Caco-2 (cell line): Measurements from ENCODE around the gene AP2A2. TPM values are rescaled to one million over a fixed set of nuclear protein-coding genes. Genes with fewer than 3 reads are reported as not detected.

Experiments
- BruUV-seq: library from RNA; stranded (reverse); fragments of 400-500 nt; replicated peaks from 2 replicates; lab custom pipeline; 2021; lab: Mats Ljungman, UMichigan
- CTCF ChIA-PET: fragments of 300-600 bp; sonication (Branson Sonifier 250); formaldehyde crosslinking; loops from one replicate; lab custom pipeline; 2022; ENCODE audit warnings: antibody characterized with exemption; lab: Charles Lee
- POLR2A ChIA-PET: fragments of 300-600 bp; sonication (Branson Sonifier 250); formaldehyde crosslinking; loops from one replicate; lab custom pipeline; 2022; ENCODE audit warnings: antibody characterized with exemption; lab: Charles Lee
- DNase-seq, 2 experiments: peaks; one replicate each; pipeline versions ENCODE4 v3.0.0 to v3.0.0-alpha.2; 2020 to 2022
- H3K27me3 ChIP-seq: replicated peaks from 2 replicates; pipeline ENCODE4 v1.6.0; 2011; ENCODE audit warnings: low read length; ENCODE audit not compliant: control insufficient read depth, insufficient read depth
- H3K36me3 ChIP-seq: 2 replicates; pipeline ENCODE4 v1.5.1; 2011; ENCODE audit warnings: low read length; ENCODE audit not compliant: control insufficient read depth, insufficient read depth
- H3K4me1 ChIP-seq: fragments of 250-450 bp; sonication (Bioruptor Pico); 2 replicates; pipeline ENCODE4 v1.5.1; 2020; ENCODE audit warnings: mild to moderate bottlenecking
- H3K4me3 ChIP-seq: 2 replicates; pipeline ENCODE4 v1.5.1; 2011; ENCODE audit warnings: low read depth, mild to moderate bottlenecking, control low read depth, low read length
- H3K9me3 ChIP-seq: fragments of 250-450 bp; sonication (Bioruptor Pico); 2 replicates; pipeline ENCODE4 v1.5.1; 2020; ENCODE audit warnings: mild to moderate bottlenecking, moderate library complexity
- H3K27ac Mint-ChIP-seq: one replicate; pipeline ENCODE4 v1.8.0; 2022; ENCODE audit warnings: mixed read lengths; ENCODE audit not compliant: unreplicated experiment
- H3K27me3 Mint-ChIP-seq: one replicate; pipeline ENCODE4 v1.8.0; 2022; ENCODE audit warnings: mixed read lengths; ENCODE audit not compliant: insufficient read depth, unreplicated experiment
- H3K36me3 Mint-ChIP-seq: one replicate; pipeline ENCODE4 v1.8.0; 2022; ENCODE audit warnings: mild to moderate bottlenecking, mixed read lengths; ENCODE audit not compliant: insufficient read depth, unreplicated experiment
- H3K4me1 Mint-ChIP-seq: one replicate; pipeline ENCODE4 v1.8.0; 2022; ENCODE audit warnings: low read depth, mixed read lengths; ENCODE audit not compliant: unreplicated experiment
- H3K4me3 Mint-ChIP-seq: one replicate; pipeline ENCODE4 v1.8.0; 2022; ENCODE audit warnings: mild to moderate bottlenecking, moderate library complexity, mixed read lengths; ENCODE audit not compliant: unreplicated experiment
- H3K9me3 Mint-ChIP-seq: one replicate; pipeline ENCODE4 v1.8.0; 2022; ENCODE audit warnings: mixed read lengths; ENCODE audit not compliant: unreplicated experiment
- intact Hi-C: fragments of 100-400 bp; cut with micrococcal nuclease; formaldehyde crosslinking; loops from one replicate; pipeline ENCODE4 v1.10.0; 2022; ENCODE audit not compliant: unreplicated experiment
- total RNA-seq: library from RNA; stranded (reverse); gene quantifications from 2 replicates; pipeline ENCODE4 v1.2.3, GENCODE V29; 2022
- TF ChIP-seq, protein P1 (sequence below), 2 experiments: fragments of 200-600 bp in 1 of 2; IDR thresholded peaks; 1 replicate in 1 of 2; 2 replicates in 1 of 2; pipeline versions ENCODE4 v1.5.1 to v1.8.0; 2011 to 2022; ENCODE audit warnings: antibody characterized with exemption in 1 of 2, control low read depth in 1 of 2, inconsistent platforms in 1 of 2, low read depth in 1 of 2, low read length in 1 of 2, mild to moderate bottlenecking in 1 of 2, moderate library complexity in 1 of 2; ENCODE audit not compliant: insufficient read depth in 1 of 2, severe bottlenecking in 1 of 2, unreplicated experiment in 1 of 2

AP2A2 gene
- total RNA-seq, 1 experiment from 2014 or later: 130 TPM

DNA sequence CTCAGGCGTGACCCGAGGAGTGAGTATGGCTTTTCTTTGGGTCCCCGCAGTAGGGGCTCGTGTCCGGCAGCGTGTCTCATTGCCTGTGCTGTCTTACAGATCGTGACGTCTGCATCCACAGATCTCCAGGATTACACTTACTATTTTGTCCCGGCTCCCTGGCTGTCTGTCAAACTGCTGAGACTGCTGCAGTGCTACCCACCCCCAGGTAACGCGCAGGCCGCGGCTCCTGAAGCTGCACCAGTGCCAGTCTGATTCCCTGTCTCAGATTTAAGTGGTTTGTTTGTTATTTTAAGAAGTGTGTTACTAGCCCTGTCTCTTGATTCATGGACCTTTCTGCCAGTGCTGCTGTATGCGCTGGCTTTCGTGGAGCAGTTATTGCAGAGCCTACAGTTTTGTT is 58.9 kb downstream of the AP2A2 start:
- Histone ChIP-seq H3K27me3 (no peaks in the 10 kb centered on the region), H3K4me3 (no peak overlapping the region), H3K9me3 (no peaks in the 10 kb centered on the region), H3K4me1 (peaks cover 11% of the 10 kb centered on the region), H3K36me3 (peaks cover 4% of the 10 kb centered on the region)
- Mint-ChIP-seq H3K27me3 (no peaks in the 10 kb centered on the region), H3K4me1 (no peaks in the 10 kb centered on the region), H3K4me3 (no peak overlapping the region), H3K9me3 (no peaks in the 10 kb centered on the region), H3K36me3 (peaks cover 78% of the 10 kb centered on the region), H3K27ac (no peak overlapping the region)
- intact Hi-C loops: loop anchor here (10.0 kb wide), 1 partner anchor 60 kb away; no protein-coding TSS in a partner anchor
- ChIA-PET CTCF (no interaction called here), POLR2A (no interaction called here)
- BruUV-seq: no TSS peak
- no peak for DNase-seq
- TF ChIP-seq, protein P1, sequence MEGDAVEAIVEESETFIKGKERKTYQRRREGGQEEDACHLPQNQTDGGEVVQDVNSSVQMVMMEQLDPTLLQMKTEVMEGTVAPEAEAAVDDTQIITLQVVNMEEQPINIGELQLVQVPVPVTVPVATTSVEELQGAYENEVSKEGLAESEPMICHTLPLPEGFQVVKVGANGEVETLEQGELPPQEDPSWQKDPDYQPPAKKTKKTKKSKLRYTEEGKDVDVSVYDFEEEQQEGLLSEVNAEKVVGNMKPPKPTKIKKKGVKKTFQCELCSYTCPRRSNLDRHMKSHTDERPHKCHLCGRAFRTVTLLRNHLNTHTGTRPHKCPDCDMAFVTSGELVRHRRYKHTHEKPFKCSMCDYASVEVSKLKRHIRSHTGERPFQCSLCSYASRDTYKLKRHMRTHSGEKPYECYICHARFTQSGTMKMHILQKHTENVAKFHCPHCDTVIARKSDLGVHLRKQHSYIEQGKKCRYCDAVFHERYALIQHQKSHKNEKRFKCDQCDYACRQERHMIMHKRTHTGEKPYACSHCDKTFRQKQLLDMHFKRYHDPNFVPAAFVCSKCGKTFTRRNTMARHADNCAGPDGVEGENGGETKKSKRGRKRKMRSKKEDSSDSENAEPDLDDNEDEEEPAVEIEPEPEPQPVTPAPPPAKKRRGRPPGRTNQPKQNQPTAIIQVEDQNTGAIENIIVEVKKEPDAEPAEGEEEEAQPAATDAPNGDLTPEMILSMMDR (IDR thresholded peaks at IDR 0.05; ENCODE audit: insufficient read depth in 1 of 2, low read depth in 1 of 2, low read length in 1 of 2, severe bottlenecking in 1 of 2, unreplicated experiment in 1 of 2): no peak

DNA sequence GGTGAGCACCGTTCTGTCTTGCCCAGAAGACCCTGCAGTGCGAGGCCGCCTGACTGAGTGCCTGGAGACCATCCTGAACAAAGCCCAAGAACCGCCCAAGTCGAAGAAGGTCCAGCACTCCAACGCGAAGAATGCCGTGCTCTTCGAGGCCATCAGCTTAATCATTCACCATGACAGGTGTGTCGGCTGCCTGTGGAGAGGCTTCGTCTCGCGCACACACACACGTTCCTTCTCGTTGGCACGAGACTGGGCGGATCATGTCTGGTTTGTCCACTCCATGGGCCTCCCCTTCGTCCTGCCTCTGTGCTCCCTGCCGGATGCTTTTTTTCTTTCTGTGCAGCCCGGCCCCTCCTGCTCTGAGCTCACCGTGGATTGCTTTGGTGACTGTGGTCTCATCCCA is 59.7 kb downstream of the AP2A2 start:
- Histone ChIP-seq H3K27me3 (no peaks in the 10 kb centered on the region), H3K4me3 (no peak overlapping the region), H3K4me1 (peaks cover 11% of the 10 kb centered on the region), H3K9me3 (no peaks in the 10 kb centered on the region), H3K36me3 (peaks cover 4% of the 10 kb centered on the region)
- intact Hi-C loops: loop anchor here (10.0 kb wide), 1 partner anchor 59 kb away; no protein-coding TSS in a partner anchor
- H3K4me3 Mint-ChIP-seq: no peak overlapping the region
- TF ChIP-seq, protein P1 (IDR thresholded peaks at IDR 0.05; ENCODE audit: insufficient read depth in 1 of 2, low read depth in 1 of 2, low read length in 1 of 2, severe bottlenecking in 1 of 2, unreplicated experiment in 1 of 2): no peak
- DNase-seq: no peak
- H3K36me3 Mint-ChIP-seq: peaks cover 85% of the 10 kb centered on the region
- BruUV-seq: no TSS peak
- no peaks in the 10 kb centered on the region for H3K4me1 Mint-ChIP-seq
- POLR2A ChIA-PET: no interaction called here
- peak overlapping the region; percentile 7 for H3K27ac Mint-ChIP-seq
- no peaks in the 10 kb centered on the region for H3K27me3 Mint-ChIP-seq
- CTCF ChIA-PET: no interaction called here
- no peaks in the 10 kb centered on the region for H3K9me3 Mint-ChIP-seq

DNA sequence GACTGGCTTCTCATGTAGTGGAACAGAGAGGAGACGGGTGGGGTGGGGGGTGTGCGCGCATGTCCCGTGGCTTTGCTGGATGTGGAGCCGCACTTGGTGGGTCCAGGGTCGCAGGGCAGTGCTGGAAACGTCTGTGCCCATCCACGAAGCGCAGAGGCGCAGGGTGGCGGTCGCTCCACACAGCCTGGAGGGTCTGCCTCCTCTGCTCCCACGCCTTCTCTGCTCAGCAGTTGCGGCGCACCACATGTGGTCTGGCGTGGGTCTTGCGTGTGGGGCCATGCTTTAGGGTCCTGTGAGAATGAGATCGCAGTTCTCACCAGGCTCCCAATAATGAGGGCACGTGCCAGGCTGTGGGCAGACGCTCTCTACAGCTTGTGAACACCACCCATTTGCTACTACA is 60.2 kb downstream of the AP2A2 start:
- peaks cover 83% of the 10 kb centered on the region for H3K36me3 Mint-ChIP-seq
- no peaks in the 10 kb centered on the region for H3K27me3 Mint-ChIP-seq
- peaks cover 11% of the 10 kb centered on the region for H3K4me1 ChIP-seq
- peak overlapping the region; percentile 7 for H3K27ac Mint-ChIP-seq
- no peaks in the 10 kb centered on the region for H3K27me3 ChIP-seq
- ChIA-PET CTCF (no interaction called here), POLR2A (no interaction called here)
- H3K36me3 ChIP-seq: peaks cover 4% of the 10 kb centered on the region
- TF ChIP-seq, protein P1 (IDR thresholded peaks at IDR 0.05; ENCODE audit: insufficient read depth in 1 of 2, low read depth in 1 of 2, low read length in 1 of 2, severe bottlenecking in 1 of 2, unreplicated experiment in 1 of 2): no peak
- DNase-seq: no peak
- no peaks in the 10 kb centered on the region for H3K9me3 ChIP-seq
- H3K9me3 Mint-ChIP-seq: no peaks in the 10 kb centered on the region
- intact Hi-C loops: loop anchor here (10.0 kb wide), 1 partner anchor 59 kb away; no protein-coding TSS in a partner anchor
- no peaks in the 10 kb centered on the region for H3K4me1 Mint-ChIP-seq
- no TSS peak for BruUV-seq
- no peak overlapping the region for H3K4me3 ChIP-seq
- H3K4me3 Mint-ChIP-seq: no peak overlapping the region
